H1 (cell line): ENCODE measurements around the gene DPP3. TPM values are rescaled to one million over a fixed set of nuclear protein-coding genes. Genes with fewer than 3 reads are reported as not detected.
A peak's percentile ranks its signal among the peaks of the same experiment; 100 is the strongest.

Experiments used
- CTCF ChIA-PET: fragments of 300-600 bp; sonication (Branson Sonifier 250); formaldehyde crosslinking; loops from one replicate; lab custom pipeline; 2021; ENCODE audit not compliant: partially characterized antibody; lab: Charles Lee
- POLR2A ChIA-PET: fragments of 300-600 bp; sonication (Branson Sonifier 250); formaldehyde crosslinking; loops from one replicate; lab custom pipeline; 2021; ENCODE audit warnings: inconsistent platforms; ENCODE audit not compliant: partially characterized antibody; lab: Charles Lee
- DNase-seq, 2 experiments: peaks; one replicate each; pipeline versions ENCODE4 v3.0.0 to v3.0.0-alpha.2; 2010 to 2022; ENCODE audit warnings: low spot score in 2 of 2, low read depth in 1 of 2, mixed read lengths in 1 of 2
- FAIRE-seq: peaks from 2 replicates; lab custom pipeline; 2011; peaks lifted over from hg19 to GRCh38; lab: Jason Lieb, UNC
- H2AFZ ChIP-seq: 2 replicates; pipeline ENCODE4 v1.8.1; 2012; ENCODE audit warnings: low read length, inconsistent platforms
- H2AK5ac ChIP-seq: 2 replicates; pipeline ENCODE4 v1.6.1; 2013; ENCODE audit warnings: low read depth, low read length
- H2BK120ac ChIP-seq: replicated peaks from 2 replicates; pipeline ENCODE3; 2013; ENCODE audit warnings: low read depth, low read length, inconsistent platforms
- H2BK12ac ChIP-seq: 2 replicates; pipeline ENCODE4 v1.6.1; 2013; ENCODE audit warnings: low read depth, low read length
- H2BK15ac ChIP-seq: 2 replicates; pipeline ENCODE4 v1.6.1; 2013; ENCODE audit warnings: low read length
- H2BK20ac ChIP-seq: 2 replicates; pipeline ENCODE4 v1.6.1; 2013; ENCODE audit warnings: low read length
- H2BK5ac ChIP-seq: 2 replicates; pipeline ENCODE4 v1.6.1; 2013; ENCODE audit warnings: low read depth, low read length
- H3K14ac ChIP-seq: 2 replicates; pipeline ENCODE4 v1.6.1; 2013; ENCODE audit warnings: inconsistent platforms; ENCODE audit not compliant: insufficient read length
- H3K18ac ChIP-seq: 2 replicates; pipeline ENCODE4 v1.6.1; 2013; ENCODE audit warnings: low read length; ENCODE audit errors: extremely low read depth
- H3K23ac ChIP-seq: 2 replicates; pipeline ENCODE4 v1.6.1; 2013; ENCODE audit warnings: inconsistent platforms; ENCODE audit not compliant: insufficient read length
- H3K23me2 ChIP-seq: 2 replicates; pipeline ENCODE4 v1.6.1; 2013; ENCODE audit warnings: low read depth, low read length
- H3K27ac ChIP-seq: 2 replicates; pipeline ENCODE4 v1.6.1; 2011; ENCODE audit warnings: low read depth, low read length, inconsistent platforms
- H3K27me3 ChIP-seq, 4 experiments: replicated peaks in 1 of 4; 1 replicate in 1 of 4; 2 replicates in 3 of 4; pipeline versions ENCODE4 v1.6.1 to v1.8.1; 2011 to 2013; ENCODE audit warnings: low read length in 3 of 4, mild to moderate bottlenecking in 3 of 4, inconsistent platforms in 2 of 4, mixed read lengths in 2 of 4, moderate library complexity in 1 of 4; ENCODE audit not compliant: control insufficient read depth in 3 of 4, insufficient read depth in 3 of 4; ENCODE audit errors: extremely low read depth in 1 of 4
- H3K36me3 ChIP-seq, 4 experiments: 2 replicates each; pipeline versions ENCODE4 v1.6.1 to v1.8.1; 2011 to 2013; ENCODE audit warnings: mild to moderate bottlenecking in 4 of 4, low read length in 3 of 4, moderate library complexity in 2 of 4, control low read depth in 1 of 4, inconsistent platforms in 1 of 4; ENCODE audit not compliant: insufficient read depth in 4 of 4, control insufficient read depth in 2 of 4
- H3K4ac ChIP-seq: replicated peaks from 2 replicates; pipeline ENCODE3; 2013; ENCODE audit warnings: low read length, low read depth, mixed read lengths, inconsistent platforms; ENCODE audit not compliant: insufficient read length
- H3K4me1 ChIP-seq, 4 experiments: replicated peaks in 1 of 4; 1 replicate in 1 of 4; 2 replicates in 3 of 4; pipeline versions ENCODE4 v1.6.1 to v1.8.1; 2011 to 2013; ENCODE audit warnings: low read length in 3 of 4, inconsistent platforms in 2 of 4, mixed read lengths in 1 of 4; ENCODE audit not compliant: insufficient read depth in 4 of 4, control insufficient read depth in 3 of 4
- H3K4me2 ChIP-seq, 2 experiments: 2 replicates each; pipeline versions ENCODE4 v1.6.1 to v1.8.1; 2011 to 2013; ENCODE audit warnings: low read depth in 2 of 2, low read length in 2 of 2, control low read depth in 1 of 2, inconsistent platforms in 1 of 2, mild to moderate bottlenecking in 1 of 2; ENCODE audit not compliant: insufficient read depth in 1 of 2
- H3K4me3 ChIP-seq, 4 experiments: fragments of 200-600, 300-600 bp in 1 of 4; sonication (generic), shearing (Covaris generic), sonication (Bioruptor Twin) in 1 of 4; 2 replicates each; pipeline versions ENCODE4 v1.5.1 to v1.8.1; 2011 to 2016; ENCODE audit warnings: low read length in 4 of 4, low read depth in 3 of 4, control low read depth in 2 of 4, inconsistent platforms in 2 of 4, mild to moderate bottlenecking in 2 of 4, mixed read lengths in 1 of 4, moderate library complexity in 1 of 4; ENCODE audit not compliant: insufficient read depth in 2 of 4; ENCODE audit errors: extremely low read depth in 1 of 4
- H3K56ac ChIP-seq: replicated peaks from 2 replicates; pipeline ENCODE3; 2013; ENCODE audit warnings: low read depth, mild to moderate bottlenecking, mixed read lengths, low read length, inconsistent platforms; ENCODE audit not compliant: insufficient read length
- H3K79me1 ChIP-seq: 2 replicates; pipeline ENCODE4 v1.6.1; 2013; ENCODE audit warnings: low read depth, low read length, control low read depth
- H3K79me2 ChIP-seq, 2 experiments: 2 replicates each; pipeline versions ENCODE4 v1.6.1 to v1.8.1; 2012 to 2013; ENCODE audit warnings: low read length in 2 of 2, mild to moderate bottlenecking in 2 of 2, inconsistent platforms in 1 of 2; ENCODE audit not compliant: insufficient read depth in 2 of 2, control insufficient read depth in 1 of 2
- H3K9ac ChIP-seq, 4 experiments: replicated peaks in 1 of 4; 1 replicate in 1 of 4; 2 replicates in 3 of 4; pipeline versions ENCODE4 v1.6.1 to v1.8.1; 2011 to 2013; ENCODE audit warnings: low read depth in 3 of 4, low read length in 3 of 4, control low read depth in 2 of 4, mild to moderate bottlenecking in 2 of 4, moderate library complexity in 2 of 4, inconsistent platforms in 1 of 4; ENCODE audit errors: extremely low read depth in 1 of 4
- H3K9me3 ChIP-seq, 2 experiments: 2 replicates each; pipeline versions ENCODE4 v1.6.1 to v1.8.1; 2012 to 2013; ENCODE audit warnings: mild to moderate bottlenecking in 2 of 2, moderate library complexity in 2 of 2, control low read depth in 1 of 2, inconsistent platforms in 1 of 2, low read depth in 1 of 2, low read length in 1 of 2, mixed read lengths in 1 of 2; ENCODE audit not compliant: insufficient read depth in 2 of 2
- H4K20me1 ChIP-seq, 2 experiments: replicated peaks in 1 of 2; 2 replicates each; pipeline versions ENCODE3 to v1.8.1; 2011 to 2013; ENCODE audit warnings: inconsistent platforms in 2 of 2, low read length in 2 of 2, mild to moderate bottlenecking in 1 of 2; ENCODE audit not compliant: insufficient read depth in 2 of 2, control insufficient read depth in 1 of 2
- H4K5ac ChIP-seq: 2 replicates; pipeline ENCODE4 v1.6.1; 2013; ENCODE audit warnings: low read length, low read depth, mixed read lengths, inconsistent platforms; ENCODE audit not compliant: insufficient read length
- H4K8ac ChIP-seq: 2 replicates; pipeline ENCODE4 v1.8.0; 2013; ENCODE audit warnings: mild to moderate bottlenecking, moderate library complexity, low read length, inconsistent platforms; ENCODE audit not compliant: insufficient read depth; ENCODE audit errors: extremely low read depth
- H4K91ac ChIP-seq: replicated peaks from 2 replicates; pipeline ENCODE3; 2013; ENCODE audit warnings: low read length, mixed read lengths, inconsistent platforms; ENCODE audit not compliant: insufficient read length
- CREB1 ChIP-seq: IDR thresholded peaks from 2 replicates; pipeline ENCODE4 v1.6.1; 2012; ENCODE audit warnings: inconsistent platforms
- CTCF ChIP-seq, 3 experiments: IDR thresholded peaks; 1 replicate in 2 of 3; 2 replicates in 1 of 3; pipeline versions ENCODE4 v1.5.1 to v1.6.1; 2011; ENCODE audit warnings: low read length in 3 of 3, mild to moderate bottlenecking in 3 of 3, inconsistent platforms in 2 of 3, low read depth in 1 of 3, moderate library complexity in 1 of 3; ENCODE audit not compliant: insufficient read depth in 1 of 3; ENCODE audit errors: control extremely low read depth in 1 of 3
- GABPA ChIP-seq: IDR thresholded peaks from 2 replicates; pipeline ENCODE4 v1.6.1; 2011; ENCODE audit warnings: mild to moderate bottlenecking, low read length, moderate library complexity, borderline replicate concordance; ENCODE audit not compliant: insufficient read depth
- KDM4A ChIP-seq: IDR thresholded peaks from one replicate; pipeline ENCODE4 v1.7.1; 2012; ENCODE audit warnings: low read depth, mild to moderate bottlenecking, moderate library complexity, low read length, inconsistent platforms; ENCODE audit not compliant: severe bottlenecking
- PHF8 ChIP-seq: fragments of 200-600 bp; sonication (generic); conservative IDR thresholded peaks from 2 replicates; pipeline ENCODE4 v1.7.1; 2012; ENCODE audit warnings: low read depth, mild to moderate bottlenecking, inconsistent platforms, low read length, moderate library complexity
- RBBP5 ChIP-seq: IDR thresholded peaks from 2 replicates; pipeline ENCODE4 v1.7.1; 2012; ENCODE audit warnings: low read depth, mild to moderate bottlenecking, inconsistent platforms, low read length, moderate library complexity, borderline replicate concordance
- SP1 ChIP-seq: IDR thresholded peaks from 2 replicates; pipeline ENCODE4 v1.6.1; 2011; ENCODE audit warnings: low read depth, low read length
- SRF ChIP-seq: IDR thresholded peaks from 2 replicates; pipeline ENCODE4 v1.6.1; 2011; ENCODE audit warnings: mild to moderate bottlenecking, low read depth, low read length, moderate library complexity
- WGBS, 2 experiments: shearing (Covaris generic) in 1 of 2; methylation state at CpG; one replicate each; pipeline versions ENCODE4 v1.1.6 to v1.1.7; 2013 to 2015; ENCODE audit warnings: low lambda C conversion rate in 2 of 2, mixed read lengths in 2 of 2, inconsistent platforms in 1 of 2, low coverage in 1 of 2, missing lambda C conversion rate in 1 of 2; ENCODE audit not compliant: insufficient replicate concordance in 2 of 2, insufficient coverage in 1 of 2, insufficient read length in 1 of 2; ENCODE audit errors: extremely low coverage in 1 of 2, missing lambda C conversion rate in 1 of 2; 5-methylcytosine and 5-hydroxymethylcytosine counted together
- polyA plus RNA-seq, 7 experiments: library from polyadenylated mRNA; depleted of rRNA in 3 of 7; stranded (reverse) in 5 of 7; unstranded in 2 of 7; fragments of >200 nt in 5 of 7; fragments of 200-250 nt in 2 of 7; gene quantifications; 1 replicate in 5 of 7; 2 replicates in 1 of 7; 4 replicates in 1 of 7; pipeline versions ENCODE4 v1.2.1 to v1.2.3, GENCODE V29; 2011 to 2013; ENCODE audit warnings: missing spikeins in 2 of 7, mixed read lengths in 2 of 7
- total RNA-seq: library from RNA; stranded (reverse); fragmentation: NEBNext Ultra II Directional; extraction: Animal tissue kit (Norgen Biotek cat#: 25700); gene quantifications from 2 replicates; pipeline ENCODE4 v1.2.1, GENCODE V29; 2021

DPP3 gene
- total and polyA plus RNA-seq, 2 of the 8 experiments (the other 6 are each of a cell fraction or from before 2014, with no cell fraction given): 75.1 to 82.7 TPM

GRCh38 chr11:66467034-66467659 lies 13.1 kb upstream of the DPP3 start:
- no peaks in the 10 kb centered on the region for H3K79me2 ChIP-seq
- POLR2A ChIA-PET: interaction anchor here (1.0 to 7.3 kb wide), 9 partner anchors 8 to 171 kb away, joined by 3 to 85 read pairs (median 3); partner anchors contain the start of genes DPP3, MRPL11, NPAS4 and RBM4
- H4K8ac ChIP-seq: peak overlapping the region; percentile 48; the same call in 1 of the 2 replicates
- no peak overlapping the region for H2BK20ac ChIP-seq
- no peak for FAIRE-seq
- no peaks in the 10 kb centered on the region for H4K20me1 ChIP-seq
- peak overlapping the region; percentile 74 to 94 for H3K4me2 ChIP-seq
- peak overlapping the region; percentile 7 to 73 (median 55); a peak in 5 of 7 replicates for H3K9ac ChIP-seq
- no peak overlapping the region for H4K91ac ChIP-seq
- no peak overlapping the region for H2AK5ac ChIP-seq
- no peaks in the 10 kb centered on the region; a peak in 1 of 7 replicates for H3K27me3 ChIP-seq
- no peak overlapping the region for H3K56ac ChIP-seq
- H3K79me1 ChIP-seq: no peaks in the 10 kb centered on the region
- H2BK120ac ChIP-seq: no peak overlapping the region
- H2AFZ ChIP-seq: no peak overlapping the region
- H2BK5ac ChIP-seq: no peak overlapping the region; the same call in 1 of the 2 replicates
- 0 out of 2 replicates have a peak overlapping the region, but pooled peaks have one; percentile 9 for H2BK12ac ChIP-seq
- no peak overlapping the region for H3K4ac ChIP-seq
- H3K9me3 ChIP-seq: peaks cover 0 to 4% of the 10 kb centered on the region in 2 experiments; a peak in 2 of 4 replicates
- no peak overlapping the region for H3K27ac ChIP-seq
- no peak overlapping the region for H4K5ac ChIP-seq
- DNase-seq: no peak
- no peak overlapping the region for H3K23ac ChIP-seq
- peaks cover 7 to 25% (median 14%) of the 10 kb centered on the region in 4 experiments for H3K4me1 ChIP-seq
- CTCF ChIA-PET: interaction anchor here (0.6 to 6.7 kb wide), 15 partner anchors 9 to 385 kb away, joined by 3 to 39 read pairs (median 5); partner anchors contain the start of genes DPP3, MRPL11 and NPAS4
- H3K18ac ChIP-seq: no peak overlapping the region; the same call in 1 of the 2 replicates
- H3K23me2 ChIP-seq: peaks cover 13% of the 10 kb centered on the region
- 7% methylated on average over 36 of the region's 72 CpGs; no CpG with 5 or more reads in 1 of the 2 experiments for WGBS, 2 experiments
- peak overlapping the region; percentile 52 to 78 (median 65) for H3K4me3 ChIP-seq
- no peak overlapping the region for H2BK15ac ChIP-seq
- H3K36me3 ChIP-seq: no peaks in the 10 kb centered on the region; a peak in 1 of 8 replicates
- H3K14ac ChIP-seq: no peak overlapping the region
- TF ChIP-seq CREB1 (0 out of 2 replicates have a peak, but pooled peaks have one; percentile 12), SP1 (no peak), SRF (no peak), RBBP5 (0 out of 2 replicates have a peak, but pooled peaks have one; percentile 33), PHF8 (peak; percentile 44; the same call in 1 of the 2 replicates), GABPA (peak; percentile 38; the same call in 1 of the 2 replicates), KDM4A (peak; percentile 83), CTCF (IDR thresholded peaks at IDR 0.05; ENCODE audit: control extremely low read depth in 1 of 3, insufficient read depth in 1 of 3, low read depth in 1 of 3, low read length in 3 of 3) (peak in 2 of 3 experiments; percentile 12 to 15; a peak in 2 of 4 replicates)
